ENCODE results near the gene CAB39. TPM values are rescaled to one million over a fixed set of nuclear protein-coding genes. Genes with fewer than 3 reads are reported as not detected.

The CAB39 gene
- total RNA-seq, 1 experiment from 2014 or later, result 52.5 TPM

DNA sequence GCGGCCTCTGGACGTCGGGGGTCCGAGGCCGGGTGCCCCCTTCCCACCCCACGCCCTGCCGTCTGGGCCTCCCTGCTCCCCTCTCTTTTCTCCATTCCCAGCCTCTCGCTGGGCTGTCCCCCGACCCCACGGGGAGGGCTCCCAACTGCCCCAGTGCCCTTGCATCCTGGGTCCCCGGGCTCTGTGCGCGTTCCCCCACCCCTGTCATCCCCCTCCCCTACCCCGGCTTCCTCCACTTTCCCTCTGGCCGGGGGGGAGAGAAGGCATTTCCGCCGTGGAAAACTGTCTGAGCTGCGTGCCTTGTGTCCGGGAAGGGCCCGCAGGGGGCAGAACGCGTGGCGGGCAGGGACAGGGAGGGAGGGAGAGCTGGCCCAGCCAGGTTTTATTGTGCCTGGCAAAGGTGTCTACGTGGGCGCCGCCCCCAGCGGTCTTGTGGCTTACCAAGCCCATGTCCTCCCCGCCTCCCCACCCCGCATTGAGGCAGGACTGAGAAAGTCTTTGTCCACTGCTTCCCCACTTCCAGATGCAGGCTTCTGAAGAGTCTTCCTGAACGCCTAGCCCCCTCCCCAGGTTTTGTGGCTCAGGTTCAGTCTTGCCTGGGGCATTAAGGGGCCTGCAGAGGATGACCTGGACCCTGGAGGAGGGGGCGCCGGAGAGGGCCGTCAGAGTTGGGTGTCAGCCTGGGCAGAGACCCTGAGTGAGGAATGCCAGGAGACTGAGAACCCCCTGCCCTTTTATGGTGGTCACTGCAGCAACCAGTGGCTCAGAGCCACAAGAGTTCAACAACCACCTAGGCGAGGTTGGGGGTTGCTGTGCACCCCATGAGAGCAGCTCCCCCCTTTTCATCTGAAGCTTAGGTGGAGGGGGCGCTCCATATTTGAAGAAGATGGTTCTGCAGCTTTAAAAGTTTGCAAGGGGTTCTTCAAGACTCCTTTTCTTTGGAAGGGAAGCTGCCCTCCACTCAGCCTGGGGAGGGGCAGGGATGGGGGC lies 153.4 kb downstream of the CAB39 start:
- H4K20me1 ChIP-seq (ENCODE audit: low read length), result no peaks in the 10 kb centered on the region; the same call in 1 of the 2 replicates
- peak; percentile 6 for ATAC-seq
- no TSS peak for BruUV-seq (replicated peaks)

DNA sequence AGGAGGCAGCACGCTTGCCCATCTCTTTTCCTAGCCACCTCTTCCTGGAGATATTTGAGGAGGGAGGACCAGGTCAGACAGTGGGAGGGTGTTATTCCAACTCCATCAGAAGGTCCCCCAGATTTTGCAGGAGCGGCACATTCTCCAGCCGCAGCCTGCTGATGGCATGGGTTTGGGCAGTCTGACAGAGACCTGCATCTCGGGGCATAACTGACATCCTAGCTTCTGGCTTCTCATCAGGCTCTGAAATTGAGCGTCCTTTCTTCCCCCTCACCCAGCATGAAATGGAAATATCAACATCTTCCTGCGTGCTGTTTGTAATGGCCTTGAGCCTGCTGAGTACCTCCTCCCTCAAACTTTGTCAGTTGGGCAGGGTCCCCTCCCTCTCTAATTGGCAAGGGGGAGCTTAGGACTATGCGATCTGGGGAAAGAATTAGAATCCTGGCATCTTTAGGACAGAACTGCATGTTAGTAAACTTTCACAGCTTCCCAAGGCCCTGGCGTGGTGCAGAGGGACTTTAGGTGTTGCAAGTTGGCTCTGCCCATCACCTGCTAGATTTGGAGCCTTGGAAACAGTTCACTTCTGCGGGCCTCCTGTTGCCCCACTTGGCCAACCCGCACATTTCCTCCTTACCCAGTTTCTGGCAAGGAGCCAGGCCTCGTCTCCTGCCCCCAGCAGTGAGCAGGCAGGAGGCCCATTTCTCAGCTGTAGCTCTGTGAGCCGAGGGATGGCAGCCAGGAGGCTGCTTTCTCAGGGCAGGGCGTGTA lies 154.3 kb downstream of the CAB39 start:
- Histone ChIP-seq H3K4me3 (ENCODE audit: low read length) (no peak overlapping the region), H3K9ac (ENCODE audit: low read length) (no peak overlapping the region), H3K9me3 (ENCODE audit: low read length) (no peaks in the 10 kb centered on the region), H3K4me1 (ENCODE audit: insufficient read depth, low read length) (peaks cover 12% of the 10 kb centered on the region), H3K4me2 (ENCODE audit: low read length) (no peak overlapping the region), H3F3A (ENCODE audit: low read length, unreplicated experiment) (no peaks in the 10 kb centered on the region), H4K20me1 (ENCODE audit: low read length) (no peaks in the 10 kb centered on the region; the same call in 1 of the 2 replicates), H3K27me3 (ENCODE audit: low read length) (no peaks in the 10 kb centered on the region), H3K27ac (ENCODE audit: low read length) (no peak overlapping the region), H3K79me2 (ENCODE audit: low read length) (no peaks in the 10 kb centered on the region), H2AFZ (ENCODE audit: low read length) (no peak overlapping the region), H3K36me3 (ENCODE audit: low read depth, low read length) (no peaks in the 10 kb centered on the region), H3K9me2 (replicated peaks; ENCODE audit: low read length) (no peaks in the 10 kb centered on the region)
- peak; percentile 26 for DNase-seq
- ATAC-seq, result no peak
- POLR2A ChIA-PET (ENCODE audit: unreplicated experiment), result interaction anchor here (0.5 kb wide), 1 partner anchor 16 kb away, joined by 5 read pairs; no protein-coding TSS in a partner anchor
- intact Hi-C loops (cut with micrococcal nuclease), result no loop called here
- BruUV-seq (replicated peaks), result no TSS peak
- CTCF ChIA-PET, result no interaction called here
- TF ChIP-seq, protein P1, sequence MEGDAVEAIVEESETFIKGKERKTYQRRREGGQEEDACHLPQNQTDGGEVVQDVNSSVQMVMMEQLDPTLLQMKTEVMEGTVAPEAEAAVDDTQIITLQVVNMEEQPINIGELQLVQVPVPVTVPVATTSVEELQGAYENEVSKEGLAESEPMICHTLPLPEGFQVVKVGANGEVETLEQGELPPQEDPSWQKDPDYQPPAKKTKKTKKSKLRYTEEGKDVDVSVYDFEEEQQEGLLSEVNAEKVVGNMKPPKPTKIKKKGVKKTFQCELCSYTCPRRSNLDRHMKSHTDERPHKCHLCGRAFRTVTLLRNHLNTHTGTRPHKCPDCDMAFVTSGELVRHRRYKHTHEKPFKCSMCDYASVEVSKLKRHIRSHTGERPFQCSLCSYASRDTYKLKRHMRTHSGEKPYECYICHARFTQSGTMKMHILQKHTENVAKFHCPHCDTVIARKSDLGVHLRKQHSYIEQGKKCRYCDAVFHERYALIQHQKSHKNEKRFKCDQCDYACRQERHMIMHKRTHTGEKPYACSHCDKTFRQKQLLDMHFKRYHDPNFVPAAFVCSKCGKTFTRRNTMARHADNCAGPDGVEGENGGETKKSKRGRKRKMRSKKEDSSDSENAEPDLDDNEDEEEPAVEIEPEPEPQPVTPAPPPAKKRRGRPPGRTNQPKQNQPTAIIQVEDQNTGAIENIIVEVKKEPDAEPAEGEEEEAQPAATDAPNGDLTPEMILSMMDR (conservative IDR thresholded peaks at IDR 0.05; ENCODE audit: low read depth, low read length), result no peak
- TF ChIP-seq EZH2 (IDR thresholded peaks at IDR 0.05; ENCODE audit: low read length, unreplicated experiment) (no peak), EZH2phosphoT487 (IDR thresholded peaks at IDR 0.05; ENCODE audit: borderline replicate concordance, low read length) (no peak)

More for the DNA sequence above, 153.4 kb downstream of the CAB39 start:
- ChIA-PET CTCF (interaction anchor here (0.7 kb wide), 1 partner anchor 134 kb away, joined by 3 read pairs; no protein-coding TSS in a partner anchor), POLR2A (ENCODE audit: unreplicated experiment) (no interaction called here)
- H3K79me2 ChIP-seq (ENCODE audit: low read length), result no peaks in the 10 kb centered on the region
- H3K4me3 ChIP-seq (ENCODE audit: low read length), result peak overlapping the region; percentile 97
- intact Hi-C loops (cut with micrococcal nuclease), result no loop called here
- H3K27ac ChIP-seq (ENCODE audit: low read length), result no peak overlapping the region
- H3F3A ChIP-seq (ENCODE audit: low read length, unreplicated experiment), result no peaks in the 10 kb centered on the region
- peak overlapping the region; percentile 96; the same call in 1 of the 2 replicates for H2AFZ ChIP-seq (ENCODE audit: low read length)
- H3K27me3 ChIP-seq (ENCODE audit: low read length), result no peaks in the 10 kb centered on the region
- H3K36me3 ChIP-seq (ENCODE audit: low read depth, low read length), result no peaks in the 10 kb centered on the region
- H3K9me2 ChIP-seq (replicated peaks; ENCODE audit: low read length), result no peaks in the 10 kb centered on the region
- no peak overlapping the region for H3K9ac ChIP-seq (ENCODE audit: low read length)
- TF ChIP-seq, protein P1 (conservative IDR thresholded peaks at IDR 0.05; ENCODE audit: low read depth, low read length), result no peak
- TF ChIP-seq EZH2 (IDR thresholded peaks at IDR 0.05; ENCODE audit: low read length, unreplicated experiment) (no peak), EZH2phosphoT487 (IDR thresholded peaks at IDR 0.05; ENCODE audit: borderline replicate concordance, low read length) (no peak)
- H3K4me2 ChIP-seq (ENCODE audit: low read length), result peak overlapping the region; percentile 99
- peaks cover 12% of the 10 kb centered on the region for H3K4me1 ChIP-seq (ENCODE audit: insufficient read depth, low read length)
- no peaks in the 10 kb centered on the region for H3K9me3 ChIP-seq (ENCODE audit: low read length)
- peak; percentile 24 for DNase-seq

All from PC-3 (cell line).